Vagina (tissue), 2 donors: Measurements from ENCODE around the gene NRXN3.

Experiments
- POLR2A ChIP-seq, 2 donors: fragments of 450-650 bp; IDR thresholded peaks; one replicate each; pipeline ENCODE4 v1.6.1; 2017; ENCODE audit warnings: antibody characterized with exemption in 2 of 2, mild to moderate bottlenecking in 2 of 2, moderate library complexity in 2 of 2
- TF ChIP-seq, protein P1 (sequence below), 3 experiments: fragments of 450-650 bp in 2 of 3; fragments of 200-600 bp in 1 of 3; sonication (generic) in 1 of 3; IDR thresholded peaks; one replicate each; pipeline ENCODE4 v1.5.1; 2017 to 2019; ENCODE audit warnings: antibody characterized with exemption in 3 of 3, mild to moderate bottlenecking in 2 of 3, moderate library complexity in 2 of 3

DNA sequence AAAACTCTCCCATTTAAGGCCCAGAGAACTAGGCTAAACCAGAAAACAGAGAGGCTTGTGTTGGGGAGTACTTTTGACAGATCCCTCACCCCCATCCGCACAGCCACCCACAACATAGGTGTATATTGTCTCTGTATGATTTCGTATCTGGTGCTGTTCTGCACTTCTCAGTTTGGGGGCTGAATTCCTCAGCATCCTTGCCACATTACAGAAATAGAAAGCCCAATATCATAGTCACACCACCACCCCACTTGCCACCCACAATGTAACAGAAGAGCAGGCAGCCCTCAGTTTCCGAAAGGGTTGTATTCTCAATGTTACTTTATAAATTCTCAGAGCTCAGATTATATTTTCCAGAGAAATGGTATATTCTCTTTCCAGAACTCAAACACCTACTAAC, 1090.2 kb downstream of the NRXN3 start:
- TF ChIP-seq, protein P1, sequence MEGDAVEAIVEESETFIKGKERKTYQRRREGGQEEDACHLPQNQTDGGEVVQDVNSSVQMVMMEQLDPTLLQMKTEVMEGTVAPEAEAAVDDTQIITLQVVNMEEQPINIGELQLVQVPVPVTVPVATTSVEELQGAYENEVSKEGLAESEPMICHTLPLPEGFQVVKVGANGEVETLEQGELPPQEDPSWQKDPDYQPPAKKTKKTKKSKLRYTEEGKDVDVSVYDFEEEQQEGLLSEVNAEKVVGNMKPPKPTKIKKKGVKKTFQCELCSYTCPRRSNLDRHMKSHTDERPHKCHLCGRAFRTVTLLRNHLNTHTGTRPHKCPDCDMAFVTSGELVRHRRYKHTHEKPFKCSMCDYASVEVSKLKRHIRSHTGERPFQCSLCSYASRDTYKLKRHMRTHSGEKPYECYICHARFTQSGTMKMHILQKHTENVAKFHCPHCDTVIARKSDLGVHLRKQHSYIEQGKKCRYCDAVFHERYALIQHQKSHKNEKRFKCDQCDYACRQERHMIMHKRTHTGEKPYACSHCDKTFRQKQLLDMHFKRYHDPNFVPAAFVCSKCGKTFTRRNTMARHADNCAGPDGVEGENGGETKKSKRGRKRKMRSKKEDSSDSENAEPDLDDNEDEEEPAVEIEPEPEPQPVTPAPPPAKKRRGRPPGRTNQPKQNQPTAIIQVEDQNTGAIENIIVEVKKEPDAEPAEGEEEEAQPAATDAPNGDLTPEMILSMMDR (IDR thresholded peaks at IDR 0.05), result no peak
- TF ChIP-seq POLR2A (IDR thresholded peaks at IDR 0.05), result no peak
